Ammon's horn (tissue), 1 donor: ENCODE data around the gene OARD1.

Source experiments
- DNase-seq: peaks from one replicate; pipeline ENCODE4 v3.0.0-alpha.2; 2016; ENCODE audit warnings: low spot score

Gene OARD1

GRCh38 chr6:41074692-41075436 lies 2.7 kb upstream of the OARD1 start:
- DNase-seq: no peak

- DNase-seq: no peak
Observed at GRCh38 chr6:41073968-41074691, 2.0 kb upstream of the OARD1 start.

- peak; percentile 80 for DNase-seq
Observed at GRCh38 chr6:41073203-41073967, 1.2 kb upstream of the OARD1 start.

- no peak for DNase-seq
Observed at GRCh38 chr6:41072836-41073202, 663 bp upstream of the OARD1 start, which contains the start of gene NFYA. Gene NFYA, plus strand, starts transcription at chr6:41072974. Its CDS starts 6,116 bp downstream, at chr6:41079090.

- DNase-seq: peak; percentile 92
Observed at GRCh38 chr6:41071501-41071922, 644 bp downstream of the OARD1 start.

GRCh38 chr6:41066867-41067304 lies 5.3 kb downstream of the OARD1 start:
- DNase-seq: peak; percentile 87

- DNase-seq: no peak
Observed at GRCh38 chr6:41065550-41066026, 6.6 kb downstream of the OARD1 start.

GRCh38 chr6:41064841-41065240 lies 7.3 kb downstream of the OARD1 start:
- no peak for DNase-seq

DNA sequence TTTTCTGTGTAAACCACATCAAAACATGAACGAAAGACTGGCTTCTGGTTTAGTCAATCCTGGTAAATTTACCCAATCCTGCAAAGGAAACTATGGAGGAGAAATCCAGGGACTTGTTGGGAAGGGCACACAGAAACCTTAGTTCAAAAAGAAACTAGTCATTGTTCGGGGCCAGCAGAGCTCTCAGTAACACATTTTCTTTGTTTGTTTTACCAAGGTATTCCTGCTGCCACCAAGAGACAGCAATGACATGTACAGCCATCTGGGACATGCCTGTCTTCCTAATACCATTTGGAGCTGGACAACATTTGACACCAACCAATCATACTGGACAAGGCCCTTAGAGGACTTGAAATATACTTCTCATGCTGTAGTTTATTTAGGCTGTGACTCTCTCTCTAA lies 8.3 kb downstream of the OARD1 start:
- DNase-seq: no peak

DNA sequence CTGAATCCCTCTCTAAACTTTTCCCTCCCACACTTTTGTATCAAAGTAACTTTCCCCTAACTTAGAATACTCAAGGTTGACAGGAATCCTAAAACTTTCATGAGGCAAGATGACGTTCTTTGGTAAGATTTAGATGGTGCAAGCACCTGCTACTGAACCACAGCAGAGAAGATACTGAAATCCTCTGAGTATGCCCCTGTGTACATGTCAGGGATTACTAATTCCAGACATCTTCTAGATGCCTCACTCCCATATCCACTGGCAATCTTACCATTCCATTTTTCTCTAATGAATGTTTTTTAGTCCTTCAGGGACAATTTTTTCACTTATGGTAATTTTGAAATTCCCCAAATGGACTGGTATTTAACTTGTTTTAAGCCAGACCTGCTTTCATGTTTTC lies 10.1 kb downstream of the OARD1 start:
- no peak for DNase-seq

DNA sequence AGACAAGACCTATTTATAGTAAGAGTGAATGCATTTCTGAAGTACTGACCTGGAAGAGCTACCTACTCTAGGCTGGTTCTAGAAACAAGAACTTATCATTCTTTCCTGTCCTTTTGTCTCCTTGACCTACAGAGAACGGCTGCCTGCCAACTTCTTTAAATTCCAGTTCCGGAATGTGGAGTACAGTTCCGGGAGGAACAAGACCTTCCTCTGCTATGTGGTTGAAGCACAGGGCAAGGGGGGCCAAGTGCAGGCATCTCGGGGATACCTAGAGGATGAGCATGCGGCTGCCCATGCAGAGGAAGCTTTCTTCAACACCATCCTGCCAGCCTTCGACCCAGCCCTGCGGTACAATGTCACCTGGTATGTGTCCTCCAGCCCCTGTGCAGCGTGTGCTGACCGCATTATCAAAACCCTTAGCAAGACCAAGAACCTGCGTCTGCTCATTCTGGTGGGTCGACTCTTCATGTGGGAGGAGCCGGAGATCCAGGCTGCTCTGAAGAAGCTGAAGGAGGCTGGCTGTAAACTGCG lies 10.9 kb downstream of the OARD1 start:
- no peak for DNase-seq

DNA sequence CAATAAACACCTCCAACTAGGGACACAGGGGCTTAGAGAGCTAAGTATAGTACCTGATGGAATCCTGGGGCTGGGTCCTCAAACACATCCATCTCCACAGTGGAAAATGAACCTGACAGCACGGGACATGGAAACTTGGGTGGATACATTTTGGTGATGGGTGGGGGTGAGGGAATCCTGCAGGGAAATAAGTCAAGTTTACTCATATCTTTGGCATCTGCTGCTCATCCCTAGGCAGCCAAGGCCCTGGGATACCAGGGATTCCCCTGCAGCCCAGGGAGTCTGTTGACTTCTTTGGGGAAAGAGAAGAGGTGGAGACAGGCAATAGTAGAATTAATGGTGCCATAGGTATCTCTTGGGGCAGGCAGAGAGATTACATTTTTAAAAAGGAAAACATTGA lies 12.6 kb downstream of the OARD1 start:
- no peak for DNase-seq

DNA sequence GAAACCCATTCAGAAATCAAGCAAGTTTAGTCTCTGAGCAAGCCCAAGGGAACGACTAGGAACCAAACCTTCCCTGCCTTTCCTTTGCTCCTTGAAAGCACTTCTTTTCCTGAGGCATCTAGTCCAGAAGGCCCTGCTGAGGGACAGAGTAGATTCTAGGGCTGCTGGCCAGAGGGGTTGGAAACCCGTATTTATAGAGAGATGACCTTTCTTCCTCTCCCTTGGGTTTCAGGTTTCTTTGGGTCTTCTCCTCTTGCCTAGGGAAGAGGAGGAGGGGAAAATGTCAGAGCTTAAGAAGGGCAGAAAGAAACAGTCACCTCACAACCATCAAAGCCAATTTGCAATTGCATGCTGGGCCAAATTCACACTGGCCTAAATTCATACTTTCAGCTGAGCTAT lies 13.4 kb downstream of the OARD1 start:
- no peak for DNase-seq

- no peak for DNase-seq
Observed at GRCh38 chr6:41056768-41057490, 15.2 kb downstream of the OARD1 start.

DNA sequence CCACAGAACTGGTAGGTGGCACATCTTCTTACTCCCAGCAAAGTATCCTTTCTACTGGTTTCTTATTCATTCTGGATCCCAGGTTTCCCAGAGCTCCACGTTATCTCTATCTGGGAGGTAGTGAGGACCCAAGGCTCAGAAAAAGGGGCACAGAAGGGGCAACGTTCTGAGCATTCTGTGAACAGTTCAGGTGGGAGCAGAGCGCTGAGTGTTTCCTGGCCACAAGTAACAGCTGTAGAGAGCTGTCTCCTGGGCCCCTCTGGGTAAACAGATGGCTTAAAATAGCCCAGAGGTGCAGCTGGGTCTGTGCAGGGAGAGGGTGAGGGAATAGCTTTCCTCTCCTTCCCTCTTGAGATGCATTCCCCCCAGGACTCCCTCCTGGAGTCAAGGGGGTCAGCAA lies 17.0 kb downstream of the OARD1 start:
- DNase-seq: no peak

- DNase-seq: no peak
Observed at GRCh38 chr6:41054511-41054910, 17.6 kb downstream of the OARD1 start.

GRCh38 chr6:41053041-41053440 lies 19.1 kb downstream of the OARD1 start, which contains the start of gene APOBEC2:
Gene APOBEC2, plus strand, starts transcription at chr6:41053202. Its CDS starts 146 bp downstream, at chr6:41053348.
- no peak for DNase-seq

DNA sequence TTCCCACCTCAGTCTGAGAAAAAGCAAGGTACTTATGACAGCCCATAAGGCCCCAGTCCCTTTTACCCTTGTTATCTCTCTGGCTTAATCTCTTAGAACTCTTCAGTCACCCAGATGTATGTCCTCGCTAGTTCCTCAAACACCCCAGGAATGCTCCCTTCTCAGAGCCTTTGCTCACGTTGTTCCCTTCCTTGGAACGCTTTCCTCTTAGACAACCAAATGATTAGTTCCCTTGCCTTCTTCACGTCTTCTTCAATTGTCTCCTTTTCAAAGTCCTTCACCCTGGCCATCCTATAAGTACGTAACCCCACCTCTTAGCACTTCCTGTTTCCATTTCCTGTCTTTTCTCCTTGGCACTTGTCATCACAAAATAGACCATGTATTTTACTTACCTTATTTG lies 20.3 kb downstream of the OARD1 start:
- no peak for DNase-seq

DNA sequence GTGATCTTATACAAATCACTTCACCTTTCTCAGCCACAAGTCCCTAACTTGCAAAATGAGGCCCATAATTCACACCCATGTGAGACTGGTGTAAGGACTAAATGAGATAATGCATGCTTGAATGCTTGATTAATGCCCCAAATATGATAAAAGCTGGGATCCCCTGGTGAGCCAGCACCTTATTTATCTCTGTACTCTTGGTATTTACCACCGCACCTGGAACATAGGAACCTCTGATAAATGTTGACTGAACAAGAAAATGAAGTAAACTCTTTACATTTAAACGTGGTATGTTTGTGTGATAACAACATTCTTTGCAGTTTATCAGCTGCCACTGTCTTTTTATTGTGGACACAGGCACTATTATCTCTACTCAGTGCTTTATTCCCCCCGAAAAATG lies 21.6 kb downstream of the OARD1 start:
- DNase-seq: no peak

DNA sequence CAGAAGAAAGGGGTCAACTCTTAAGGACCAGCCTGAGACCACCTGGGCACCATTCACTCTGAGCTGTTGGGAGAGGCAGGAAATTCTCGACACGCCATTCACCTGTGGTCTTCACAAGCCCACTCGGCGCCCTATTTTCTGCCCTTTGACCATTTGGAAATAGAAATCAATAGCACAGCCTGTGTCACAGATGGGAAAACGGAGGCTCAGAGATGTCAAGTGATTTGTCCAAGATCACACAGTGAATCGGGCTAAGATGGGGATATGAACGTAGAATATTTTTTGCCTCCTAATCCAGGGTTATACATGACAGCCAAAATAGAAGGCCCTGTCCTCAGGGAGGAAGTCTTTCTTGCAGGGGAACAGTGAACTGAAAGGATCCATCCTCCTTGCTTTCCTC lies 22.2 kb downstream of the OARD1 start:
- DNase-seq: no peak

- no peak for DNase-seq
Observed at GRCh38 chr6:41049521-41049920, 22.6 kb downstream of the OARD1 start.
